Inferior parietal cortex (tissue), 1 donor: ENCODE results near the gene SCLY.
"Not testable (repeated sequence)": the region's sequence is repeated elsewhere in the genome, so short reads cannot be mapped to it uniquely, and the experiment has no call there.

Source experiments
- DNase-seq: peaks from one replicate; pipeline ENCODE4 v3.0.0-alpha.2; 2016; ENCODE audit errors: extremely low spot score

SCLY gene

GRCh38 chr2:238039985-238040384 lies 20.8 kb upstream of the SCLY start:
- DNase-seq, result no peak

- no peak for DNase-seq
These were observed 19.9 kb upstream of the SCLY start for GRCh38 chr2:238040918-238041317.

DNA sequence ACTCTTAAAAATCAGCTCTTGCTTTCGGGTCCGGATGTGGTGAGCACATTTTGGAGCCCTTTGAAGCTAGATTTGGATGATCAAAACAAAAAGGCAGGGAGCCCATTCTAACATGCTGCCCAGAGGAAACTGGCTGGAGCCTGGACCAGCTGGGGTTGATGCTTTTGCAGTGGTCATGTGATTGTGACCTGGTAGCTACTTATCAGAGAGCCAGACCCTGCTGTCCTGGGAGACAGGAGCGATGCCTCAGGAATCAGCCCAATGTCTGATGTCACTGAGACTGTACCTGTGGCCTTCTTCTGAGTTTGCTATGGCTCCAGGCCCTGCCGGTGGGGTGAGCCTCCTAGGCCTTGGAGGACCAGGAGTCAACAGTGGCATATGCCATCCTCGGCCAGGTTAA lies 18.7 kb upstream of the SCLY start:
- no peak for DNase-seq

- DNase-seq, result no peak
These were observed 17.8 kb upstream of the SCLY start for GRCh38 chr2:238042849-238043584.

GRCh38 chr2:238043851-238044250 lies 16.9 kb upstream of the SCLY start:
- no peak for DNase-seq

DNA sequence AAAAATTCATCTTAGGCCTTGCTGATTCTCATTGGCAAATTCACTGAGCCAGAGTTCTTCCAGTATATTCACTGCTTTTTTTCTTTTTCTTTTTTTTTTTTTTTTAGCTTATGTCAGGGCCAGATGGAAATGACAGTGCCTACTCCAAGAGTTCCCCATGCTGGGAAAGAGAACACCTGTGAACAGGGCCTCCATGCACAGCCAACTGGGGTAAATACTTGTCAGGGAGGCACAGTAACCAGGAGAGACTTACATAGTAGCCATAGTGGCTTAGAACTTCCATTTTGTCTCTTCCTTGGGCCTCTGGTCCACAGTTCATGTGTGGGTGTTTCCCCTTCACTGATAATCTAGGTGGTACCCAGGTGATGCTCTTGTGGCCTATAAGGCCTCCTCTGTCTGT lies 15.2 kb upstream of the SCLY start:
- no peak for DNase-seq

DNA sequence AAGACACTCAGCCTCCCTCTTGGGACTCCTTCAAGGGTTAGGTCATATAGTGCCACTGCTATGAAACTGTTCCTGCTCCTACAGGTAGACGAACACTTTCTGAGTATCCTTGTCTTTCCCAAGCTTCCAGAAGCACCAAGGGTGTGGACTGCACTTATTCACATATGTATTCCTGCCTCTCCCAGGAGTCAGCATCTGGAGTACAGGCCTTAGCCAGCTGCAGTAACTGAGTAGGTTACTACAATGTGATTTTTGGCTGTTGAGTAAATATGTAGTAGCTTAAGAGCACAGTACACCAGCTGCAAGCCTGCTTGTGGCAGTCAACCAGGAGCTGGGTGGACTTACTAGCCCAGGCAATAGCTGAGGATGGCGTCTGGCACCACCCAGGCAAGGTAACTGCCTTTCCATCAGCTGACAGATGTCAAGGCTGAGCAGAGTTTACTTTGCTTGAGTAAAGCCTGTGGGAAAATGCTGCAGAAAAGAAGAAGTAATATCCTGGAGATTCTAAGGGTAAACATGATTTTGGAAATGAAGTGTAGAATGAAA lies 14.0 kb upstream of the SCLY start:
- DNase-seq, result no peak

DNA sequence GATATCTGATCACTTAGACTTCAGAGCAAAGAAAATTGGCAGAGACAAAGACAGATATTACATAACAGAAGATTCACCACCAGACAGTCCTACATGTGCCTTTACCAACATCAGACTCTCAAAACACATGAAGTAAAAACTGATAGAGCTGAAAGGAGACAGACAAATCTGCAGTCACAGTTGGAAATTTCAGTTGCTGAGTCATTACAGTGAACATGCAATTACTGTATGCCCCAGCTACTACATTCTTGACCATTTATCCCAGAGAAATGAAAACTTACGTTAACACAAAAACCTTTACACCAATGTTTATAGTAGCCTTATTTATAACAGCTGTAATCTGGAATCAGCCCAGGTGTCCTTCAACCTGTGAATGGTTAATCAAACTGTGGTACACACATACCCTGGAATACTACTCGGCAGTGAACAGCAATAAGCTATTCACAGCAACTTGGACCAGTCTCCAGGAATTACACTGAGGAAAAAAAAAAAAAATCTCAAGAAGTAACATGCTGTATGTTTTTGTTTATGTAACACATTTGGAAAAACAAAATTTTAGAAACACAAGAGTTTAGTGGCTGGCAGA lies 7.5 kb upstream of the SCLY start:
- DNase-seq, result no peak

DNA sequence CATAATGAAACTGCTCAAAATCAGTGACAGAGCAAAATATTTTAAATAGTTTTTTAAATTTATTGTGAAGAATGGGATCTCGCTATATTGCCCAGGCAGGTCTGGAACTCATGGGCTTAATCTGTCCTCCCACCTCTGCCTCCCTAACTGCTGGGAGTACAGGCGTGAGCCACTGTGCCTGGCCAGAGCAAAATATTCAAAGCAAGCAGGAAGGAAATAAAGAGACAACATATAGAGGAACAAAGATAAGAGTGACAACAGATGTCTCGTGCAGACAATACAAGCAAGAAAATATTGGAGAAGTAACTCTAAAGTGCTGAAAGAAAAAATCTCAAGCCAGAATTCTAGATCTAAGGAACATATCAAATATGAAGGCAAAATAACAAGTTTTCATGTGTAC lies 5.0 kb upstream of the SCLY start:
- DNase-seq, result no peak

DNA sequence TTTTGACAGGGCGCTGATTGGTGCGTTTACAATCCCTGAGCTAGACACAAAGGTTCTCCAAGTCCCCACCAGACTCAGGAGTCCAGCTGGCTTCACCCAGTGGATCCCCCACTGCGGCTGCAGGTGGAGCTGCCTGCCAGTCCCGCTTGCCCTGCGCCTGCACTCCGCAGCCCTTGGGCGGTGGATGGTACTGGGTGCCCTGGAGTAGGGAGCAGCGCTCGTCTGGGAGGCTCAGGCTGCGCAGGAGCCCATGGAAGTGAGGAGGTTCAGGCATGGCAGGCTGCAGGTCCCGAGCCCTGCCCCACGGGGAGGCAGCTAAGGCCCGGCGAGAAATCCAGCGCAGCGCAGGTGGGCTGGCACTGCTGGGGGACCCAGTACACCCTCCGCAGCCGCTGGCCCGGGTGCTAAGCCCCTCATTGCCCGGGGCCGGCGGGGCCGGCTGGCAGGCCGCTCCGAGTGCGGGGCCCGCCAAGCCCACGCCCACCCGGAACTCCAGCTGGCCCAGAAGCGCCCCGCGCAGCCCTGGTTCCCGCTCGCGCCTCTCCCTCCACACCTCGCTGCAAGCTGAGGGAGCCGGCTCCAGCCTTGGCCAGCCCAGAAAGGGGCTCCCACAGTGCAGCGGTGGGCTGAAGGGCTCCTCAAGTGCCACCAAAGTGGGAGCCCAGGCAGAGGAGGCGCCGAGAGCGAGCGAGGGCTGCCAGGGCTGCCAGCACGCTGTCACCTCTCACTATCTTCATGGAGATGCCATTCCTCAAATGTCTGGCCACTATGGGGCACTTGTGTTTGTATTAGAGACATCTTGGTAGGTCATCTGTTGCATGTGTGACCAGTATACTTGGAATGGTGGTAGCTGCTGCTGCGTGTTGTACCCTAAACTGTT lies 2.9 kb upstream of the SCLY start:
- DNase-seq, result not testable (repeated sequence)

DNA sequence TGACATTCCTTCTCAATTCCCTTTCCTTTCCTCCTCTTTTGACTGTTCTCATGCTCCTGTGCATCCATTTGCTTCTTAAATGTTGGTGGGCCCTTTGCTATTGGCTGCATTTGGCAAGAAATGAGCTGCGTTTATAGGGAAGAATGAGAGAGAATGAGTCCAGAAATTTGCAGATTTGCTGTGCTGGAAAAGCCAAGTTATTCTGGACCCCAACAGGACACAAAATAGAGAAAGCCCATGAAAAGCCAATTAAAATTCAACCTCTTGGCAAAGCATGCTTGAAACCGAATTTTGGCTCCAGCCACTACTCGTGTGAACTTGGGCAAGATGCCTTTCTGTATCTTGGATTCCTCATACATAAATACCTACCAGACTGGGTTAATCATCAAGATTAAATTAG lies 1.3 kb upstream of the SCLY start:
- no peak for DNase-seq

GRCh38 chr2:238060096-238060541 lies 682 bp upstream of the SCLY start:
- no peak for DNase-seq

DNA sequence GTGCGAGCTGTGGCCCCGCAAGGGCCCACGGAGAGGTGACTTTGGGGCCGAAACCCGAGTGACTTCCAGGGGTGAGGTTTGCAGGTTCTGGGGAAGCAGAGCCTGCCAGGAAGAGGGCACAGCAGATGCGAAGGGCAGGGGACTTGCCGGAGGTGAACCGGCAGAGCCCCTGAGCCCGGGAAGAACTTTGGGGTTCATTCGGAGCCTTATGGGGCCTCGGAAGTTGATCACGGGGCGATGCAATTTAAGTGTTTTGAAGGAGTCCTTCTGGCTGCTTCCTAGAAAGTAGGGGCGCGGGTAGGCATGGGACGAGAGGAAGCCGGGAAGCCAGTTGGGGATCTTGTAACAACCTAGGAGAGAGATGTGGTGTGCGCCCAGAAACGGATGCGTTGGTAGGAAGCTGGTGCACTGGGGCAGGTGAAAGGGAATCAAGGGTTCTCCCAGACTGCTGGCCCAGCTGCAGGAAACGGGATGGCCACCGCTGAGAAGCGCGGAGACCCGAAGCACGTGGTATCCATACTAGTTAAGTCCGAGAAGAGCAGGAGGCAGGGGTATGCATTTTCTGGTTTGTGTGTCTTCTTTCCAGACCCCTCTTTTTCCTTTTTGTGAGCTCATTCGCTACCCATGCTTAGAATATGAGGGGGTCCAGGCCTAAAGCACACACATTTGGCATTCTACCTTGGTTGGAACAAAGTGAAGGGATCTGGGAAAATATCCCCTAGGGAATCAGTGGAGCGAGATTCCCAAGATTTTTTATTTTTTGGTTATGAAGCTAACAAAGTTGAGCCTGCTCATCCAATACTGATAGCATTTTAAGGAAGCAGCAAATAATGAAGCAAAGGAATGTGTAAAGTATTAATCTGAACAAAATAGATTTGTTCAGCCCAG lies 758 bp downstream of the SCLY start:
- no peak for DNase-seq

GRCh38 chr2:238063414-238064189 lies 2.8 kb downstream of the SCLY start:
- DNase-seq, result no peak

DNA sequence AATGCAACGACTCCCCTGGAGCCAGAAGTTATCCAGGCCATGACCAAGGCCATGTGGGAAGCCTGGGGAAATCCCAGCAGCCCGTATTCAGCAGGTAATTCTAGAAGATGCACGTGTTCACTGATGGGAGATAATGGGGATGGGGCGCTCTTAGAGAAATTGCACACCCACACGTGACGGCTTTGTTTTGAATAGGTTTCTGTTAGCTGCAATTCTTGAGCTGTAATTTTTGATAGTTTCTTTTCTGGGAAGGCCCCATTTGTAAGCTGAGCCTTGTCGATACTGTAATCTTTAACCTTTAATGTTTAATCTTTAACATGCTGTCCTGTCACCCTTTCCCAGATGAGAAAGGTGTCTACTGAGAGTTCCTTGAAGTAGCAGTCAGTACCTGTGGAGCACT lies 3.6 kb downstream of the SCLY start:
- no peak for DNase-seq

- no peak for DNase-seq
These were observed 4.5 kb downstream of the SCLY start for GRCh38 chr2:238065071-238065846.

DNA sequence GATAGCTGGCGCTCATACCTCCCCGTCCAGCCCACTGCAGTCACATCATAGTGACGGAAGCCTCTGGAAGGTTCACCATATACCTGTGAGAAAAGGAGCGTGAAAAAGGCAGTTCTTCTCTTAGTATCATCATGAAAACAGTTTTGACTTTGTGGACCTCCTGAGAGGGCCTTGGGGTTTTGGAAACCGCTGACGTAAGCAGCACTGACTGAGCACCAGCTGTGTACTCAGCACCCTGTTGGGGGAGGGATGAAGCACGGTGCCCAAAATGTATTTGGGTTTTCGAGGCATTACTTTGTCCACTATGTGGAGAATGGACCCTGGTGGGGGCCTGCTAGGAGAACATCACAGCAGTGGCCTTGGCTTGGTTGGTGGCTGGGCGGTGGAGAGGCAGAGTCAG lies 5.4 kb downstream of the SCLY start:
- DNase-seq, result no peak

GRCh38 chr2:238066718-238067117 lies 5.9 kb downstream of the SCLY start:
- not testable (repeated sequence) for DNase-seq

DNA sequence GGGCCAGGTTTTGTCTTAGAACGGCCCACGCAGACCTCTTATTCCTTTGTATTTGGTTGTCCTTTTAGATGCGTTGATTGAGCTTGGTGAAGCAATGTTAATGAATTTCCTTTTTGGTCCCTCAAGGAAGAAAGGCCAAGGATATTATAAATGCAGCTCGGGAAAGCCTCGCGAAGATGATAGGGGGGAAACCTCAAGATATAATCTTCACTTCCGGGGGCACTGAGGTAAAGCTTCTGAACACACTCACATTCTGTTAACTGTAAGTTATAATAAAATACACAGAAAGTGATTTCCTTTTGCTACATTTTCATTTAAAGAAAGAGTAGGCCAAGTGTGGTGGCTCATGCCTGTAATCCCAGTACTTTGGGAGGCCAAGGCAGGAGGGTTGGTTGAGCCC lies 7.1 kb downstream of the SCLY start:
- DNase-seq, result no peak
